HG02588 (cell line): ENCODE measurements around the gene ANKRD9.

Experiments
- ATAC-seq: cut with Tn5 transposase; IDR thresholded peaks from one replicate; pipeline ENCODE4 v1.9.1; 2021; ENCODE audit warnings: mild to moderate bottlenecking, moderate library complexity; ENCODE audit not compliant: unreplicated experiment

ANKRD9 gene

DNA sequence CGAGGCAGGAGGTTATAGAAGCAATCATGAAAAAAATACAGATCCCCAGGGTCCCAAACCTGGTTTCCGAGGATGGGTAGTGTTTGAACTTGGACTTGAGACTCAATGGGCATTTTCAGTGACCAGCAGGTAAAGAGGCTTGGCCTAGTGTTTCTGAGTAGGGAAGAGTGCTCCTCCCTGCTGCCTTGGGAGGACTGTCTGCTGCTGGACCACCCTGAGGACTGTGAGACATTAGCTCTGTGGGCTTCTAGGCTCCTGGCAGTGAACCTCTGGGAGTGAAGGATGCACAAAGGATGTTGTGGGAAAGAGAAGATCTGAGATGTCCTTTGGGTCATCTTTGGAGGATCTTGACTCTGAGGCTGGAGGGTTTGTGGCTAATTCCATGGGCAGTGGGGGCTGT, 30.5 kb downstream of the ANKRD9 start:
- no peak for ATAC-seq

DNA sequence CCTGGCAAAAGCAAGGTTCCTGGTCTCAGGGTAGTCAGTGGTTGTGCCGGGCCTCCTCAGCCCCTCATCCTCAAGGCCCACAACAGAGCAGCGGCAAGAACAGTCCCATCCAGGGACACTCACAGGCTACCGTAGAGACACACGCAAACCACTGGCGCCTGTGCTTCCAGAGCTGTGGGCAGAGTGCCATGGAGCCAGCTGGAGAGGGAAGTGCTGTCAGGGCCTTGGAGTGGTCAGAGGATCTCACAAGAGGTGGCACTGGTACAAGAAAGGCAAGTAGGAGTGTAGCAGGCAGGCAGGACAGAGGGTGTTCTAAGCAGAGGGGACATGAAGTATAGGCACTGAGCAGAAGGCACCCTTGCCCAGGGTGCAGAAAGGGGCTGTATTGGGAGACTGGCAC, 34.6 kb downstream of the ANKRD9 start:
- ATAC-seq: no peak

DNA sequence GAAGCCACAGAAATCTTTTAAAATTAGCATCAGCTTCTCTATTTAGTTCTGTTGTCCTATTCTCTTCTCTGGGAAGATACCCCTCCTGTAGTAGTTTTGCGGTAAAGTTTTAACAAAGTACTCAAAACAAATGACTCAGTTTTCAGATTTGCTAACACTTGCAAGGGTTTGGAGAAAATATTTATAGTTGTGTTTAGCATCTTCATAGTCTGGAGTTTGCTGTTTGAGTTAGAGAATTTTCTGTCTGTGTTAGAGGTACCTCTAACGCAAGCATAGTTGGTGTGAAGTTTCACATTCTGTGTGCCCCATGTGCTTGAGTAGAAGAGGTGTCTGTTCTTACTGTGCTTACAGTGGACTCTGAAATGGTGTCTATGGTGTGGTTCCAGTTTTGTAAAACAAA, 36.0 kb downstream of the ANKRD9 start:
- no peak for ATAC-seq

DNA sequence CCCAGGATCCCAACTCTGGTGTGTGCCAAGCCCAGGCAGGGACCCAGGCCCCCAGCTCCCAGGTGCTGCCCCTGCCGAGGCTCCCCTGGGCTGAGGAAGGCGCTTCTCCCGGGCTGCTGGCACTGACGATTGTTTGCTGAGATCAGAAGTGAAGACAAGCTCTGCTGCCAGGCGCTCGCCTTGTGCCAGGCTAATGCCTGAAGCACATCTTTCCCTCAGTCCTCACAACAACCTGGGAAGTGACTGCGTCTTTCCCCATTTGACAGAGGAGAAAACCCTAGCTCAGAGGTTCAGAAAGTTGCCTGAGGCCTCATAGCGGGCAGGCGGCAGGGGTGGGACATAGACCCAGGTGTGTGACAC, 36.8 kb downstream of the ANKRD9 start:
- no peak for ATAC-seq

DNA sequence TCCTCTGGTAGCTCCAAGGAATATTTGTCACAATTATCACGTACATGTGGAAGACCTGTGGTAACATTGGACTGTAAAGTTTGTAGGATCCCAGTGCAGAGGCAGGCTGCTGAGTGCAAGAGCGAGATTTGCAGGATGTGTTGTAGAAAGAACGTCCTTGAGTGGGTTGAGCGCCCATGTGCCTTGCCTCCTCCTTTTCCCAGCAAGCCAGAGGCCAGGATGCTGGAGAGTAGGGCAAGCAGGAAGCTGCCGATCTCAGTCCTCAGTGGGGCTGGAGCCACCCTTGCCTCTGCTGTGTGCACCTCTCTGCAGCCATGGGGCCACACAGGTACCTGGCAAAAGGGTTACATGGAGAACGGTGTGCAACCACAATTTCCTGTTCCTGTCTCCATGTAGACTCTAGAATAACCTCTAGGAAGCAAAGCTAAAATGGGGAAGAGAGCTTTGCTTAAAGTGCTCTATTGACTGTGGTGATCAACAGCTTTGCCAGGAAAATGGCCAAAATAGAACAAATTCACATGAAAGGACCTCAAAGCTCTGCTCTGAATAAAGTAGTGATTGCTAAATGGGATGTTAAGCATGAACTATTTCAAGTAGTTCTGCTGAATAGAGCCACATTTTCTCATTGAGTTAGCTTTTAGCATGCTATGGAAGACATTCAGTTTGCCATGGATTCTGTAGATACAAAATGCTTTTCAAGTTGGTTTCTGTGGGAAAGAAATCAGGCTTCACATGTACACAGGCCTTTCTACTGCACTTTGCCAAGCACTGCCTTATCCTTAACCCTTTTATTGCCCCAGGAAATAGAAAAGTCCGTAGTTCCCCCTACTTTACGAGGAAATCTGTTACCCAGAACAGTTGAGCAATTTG, 37.4 kb downstream of the ANKRD9 start:
- ATAC-seq: no peak

DNA sequence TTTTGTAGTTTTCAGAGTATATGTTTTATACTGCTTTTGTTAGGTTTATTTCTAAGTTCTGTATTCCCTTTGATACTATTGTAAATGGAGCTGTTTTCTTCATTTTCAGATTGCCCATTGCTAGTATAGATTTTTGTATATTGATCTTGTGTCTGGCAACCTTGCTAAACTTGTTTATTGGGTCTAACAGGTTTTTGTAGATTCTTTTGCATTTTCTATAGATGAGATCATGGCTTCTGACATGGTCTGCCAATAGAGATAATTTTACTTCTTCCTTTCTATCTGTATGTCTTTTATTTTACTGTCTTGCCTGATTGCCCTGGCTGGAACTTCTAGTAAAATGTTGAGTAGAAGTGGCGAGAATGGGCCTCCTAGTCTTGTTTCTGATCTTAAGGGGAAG, 40.3 kb downstream of the ANKRD9 start:
- ATAC-seq: no peak

DNA sequence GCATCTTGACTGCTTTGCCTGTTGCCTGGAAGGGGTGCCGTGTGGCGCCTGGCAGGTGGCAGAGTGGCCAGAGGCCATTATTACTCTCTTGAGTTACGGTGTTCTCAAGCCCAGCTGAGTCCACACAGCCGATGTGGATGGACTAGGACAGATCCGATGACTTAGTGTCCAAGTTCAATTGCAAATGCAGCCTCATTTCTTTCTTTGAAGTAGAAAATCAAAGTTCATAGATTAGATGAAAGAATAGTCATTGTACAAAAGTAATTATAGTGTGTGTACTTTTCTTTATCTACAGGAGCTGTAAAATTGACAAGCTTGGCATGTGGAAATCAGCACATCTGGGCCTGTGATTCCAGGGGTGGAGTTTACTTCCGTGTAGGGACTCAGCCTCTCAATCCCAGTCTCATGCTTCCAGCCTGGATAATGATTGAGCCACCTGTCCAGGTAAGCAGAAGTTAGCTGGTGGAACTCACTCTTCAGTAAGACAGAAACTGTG, 44.7 kb downstream of the ANKRD9 start:
- no peak for ATAC-seq

DNA sequence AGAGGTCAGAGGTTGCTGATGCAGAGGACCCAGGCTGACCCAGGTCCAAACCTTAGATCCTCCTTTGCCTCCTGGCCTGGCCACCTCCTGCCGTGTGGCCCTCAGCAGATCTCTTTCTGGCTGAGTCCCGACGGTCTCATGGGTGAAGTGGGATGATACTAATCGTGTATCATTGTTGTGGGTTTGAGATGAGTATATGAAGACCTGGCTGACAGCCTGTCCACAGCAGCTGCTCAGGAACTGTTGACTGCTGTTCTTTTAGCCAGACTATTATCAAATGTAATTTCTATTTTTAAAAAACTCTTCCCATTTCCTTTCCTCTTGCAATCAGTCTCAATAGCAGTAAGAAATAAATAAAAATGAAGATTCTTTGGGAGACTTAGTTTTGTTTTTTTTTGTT, 45.6 kb downstream of the ANKRD9 start:
- ATAC-seq: no peak

DNA sequence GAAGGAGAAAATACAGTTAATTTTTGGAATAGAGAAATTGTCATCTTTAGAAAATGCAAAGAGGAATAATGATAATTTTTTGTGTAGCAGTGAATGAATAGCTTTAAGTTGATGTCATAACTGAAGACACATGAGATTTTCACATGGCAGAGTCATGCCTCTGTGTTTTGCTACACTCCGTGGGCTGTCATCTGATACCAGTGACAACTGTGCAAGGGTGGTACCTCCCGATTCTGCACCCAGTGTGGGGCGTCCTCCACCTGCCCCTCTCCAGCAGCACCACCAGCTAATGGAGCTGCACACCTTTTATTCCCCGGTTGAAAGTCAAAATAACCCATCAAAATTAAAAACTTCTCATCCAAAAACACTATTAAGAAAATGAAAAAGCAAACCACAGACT, 47.2 kb downstream of the ANKRD9 start:
- ATAC-seq: no peak

DNA sequence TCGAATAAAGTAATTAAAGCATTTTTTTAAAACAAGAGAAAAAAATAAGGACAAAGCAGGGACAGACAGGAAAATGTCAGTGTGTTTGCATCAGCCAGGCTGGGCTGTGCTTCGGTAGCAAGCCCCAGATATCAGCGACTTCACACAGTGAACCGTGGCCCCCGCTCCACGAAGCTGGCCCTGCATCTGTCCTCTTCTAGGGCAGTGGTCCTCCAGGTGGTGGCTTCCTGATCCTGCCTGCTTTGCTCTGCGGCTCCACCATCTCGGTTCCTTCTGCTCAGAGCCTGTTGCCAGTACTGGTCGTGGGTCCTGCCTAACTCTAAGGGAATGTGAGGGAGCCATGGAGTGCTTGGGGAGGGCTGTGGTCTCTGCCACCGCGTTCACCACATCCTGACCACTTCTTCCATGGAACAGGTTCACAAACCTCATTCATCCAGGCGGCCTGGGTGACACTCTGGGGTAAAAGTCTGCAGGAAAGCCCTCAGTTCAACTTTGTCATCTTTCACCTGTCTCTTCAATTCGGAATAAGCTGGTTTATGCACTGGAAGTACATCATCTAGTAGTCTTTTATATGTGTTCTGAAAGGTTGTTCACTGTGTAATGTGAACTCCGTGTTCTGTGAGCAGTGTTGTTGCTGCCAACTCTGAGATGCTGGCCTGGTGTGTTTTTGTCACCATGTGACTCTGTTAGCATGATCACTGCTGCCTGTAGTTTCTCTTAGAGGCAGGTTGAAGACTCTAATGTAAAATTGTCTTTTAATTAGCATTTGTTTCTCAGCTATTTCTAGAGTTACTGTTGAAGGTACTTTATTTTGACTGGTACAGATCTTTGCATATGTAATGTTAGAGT, 47.9 kb downstream of the ANKRD9 start:
- ATAC-seq: no peak

DNA sequence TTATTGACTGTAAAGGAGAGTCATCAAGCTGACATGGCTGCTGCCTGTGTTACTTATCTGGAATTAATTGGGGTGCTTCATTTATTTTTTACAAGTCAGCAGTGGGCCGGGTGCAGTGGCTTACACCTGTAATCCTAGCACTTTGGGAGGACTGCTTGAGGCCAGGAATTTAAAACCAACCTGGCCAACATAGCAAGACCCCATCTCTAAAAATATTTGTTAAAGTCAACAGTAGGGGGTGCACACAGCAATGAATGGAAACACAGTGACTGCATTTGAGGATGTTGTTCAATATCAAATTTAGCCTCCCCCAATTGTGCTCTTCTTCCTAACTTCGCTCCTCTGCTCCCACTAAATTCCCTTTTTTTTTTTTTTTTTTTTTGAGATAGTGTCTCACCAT, 52.1 kb downstream of the ANKRD9 start:
- ATAC-seq: no peak

DNA sequence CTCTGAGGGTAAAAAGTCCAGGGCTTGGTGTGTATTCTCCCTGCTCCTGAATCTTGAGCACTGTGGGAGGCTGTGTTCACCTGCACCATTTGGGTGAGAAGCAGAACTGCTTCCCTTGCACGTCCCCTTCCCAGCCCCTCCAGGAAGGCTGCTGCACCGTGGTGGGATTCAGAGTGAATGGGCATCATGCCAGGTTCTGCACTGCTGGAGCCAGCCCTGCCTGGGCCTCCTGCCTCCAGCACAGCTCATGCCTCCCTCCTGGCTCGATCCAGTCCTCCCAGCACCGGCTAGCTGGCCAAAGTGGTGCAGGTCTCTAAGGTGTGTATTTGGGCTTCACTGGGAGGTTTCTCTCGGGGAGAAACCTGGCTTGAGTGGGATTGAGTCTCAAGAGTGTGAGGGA, 54.9 kb downstream of the ANKRD9 start:
- no peak for ATAC-seq

DNA sequence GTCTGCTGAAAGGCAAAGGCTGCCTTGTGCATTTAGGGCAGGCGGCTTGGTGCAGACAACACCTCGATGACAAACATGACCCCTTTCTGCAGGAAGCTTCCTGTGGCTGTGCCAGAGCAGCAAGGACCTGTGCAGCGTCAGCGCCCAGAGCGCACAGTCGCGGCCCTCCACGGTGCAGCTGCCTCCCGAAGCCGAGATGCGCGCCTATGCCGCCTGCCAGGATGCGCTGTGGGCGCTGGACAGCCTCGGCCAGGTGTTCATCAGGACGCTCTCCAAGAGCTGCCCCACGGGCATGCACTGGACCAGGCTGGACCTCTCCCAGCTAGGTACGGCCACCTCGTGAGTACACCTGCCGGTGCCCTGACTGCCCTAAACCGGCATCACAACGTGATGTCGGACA, 57.3 kb downstream of the ANKRD9 start:
- no peak for ATAC-seq
